SH-SY5Y (cell line): Measurements from ENCODE around the gene CMTR2.

ENCODE experiments used
- GATA2 ChIP-seq: IDR thresholded peaks from 2 replicates; pipeline ENCODE4 v1.6.1; 2011; ENCODE audit warnings: mild to moderate bottlenecking, low read depth, low read length
- GATA3 ChIP-seq: IDR thresholded peaks from 2 replicates; pipeline ENCODE4 v1.6.1; 2011; ENCODE audit warnings: low read depth, mild to moderate bottlenecking, low read length, moderate library complexity

- TF ChIP-seq GATA3: no peak
- TF ChIP-seq GATA2: no peak
Observed at GRCh38 chr16:71328151-71328550, 38.9 kb upstream of the CMTR2 start.
